ENCODE results near the gene S100G. TPM values are rescaled to one million over a fixed set of nuclear protein-coding genes. Genes with fewer than 3 reads are reported as not detected.

S100G gene
- total RNA-seq, 1 experiment from 2014 or later, result not detected

DNA sequence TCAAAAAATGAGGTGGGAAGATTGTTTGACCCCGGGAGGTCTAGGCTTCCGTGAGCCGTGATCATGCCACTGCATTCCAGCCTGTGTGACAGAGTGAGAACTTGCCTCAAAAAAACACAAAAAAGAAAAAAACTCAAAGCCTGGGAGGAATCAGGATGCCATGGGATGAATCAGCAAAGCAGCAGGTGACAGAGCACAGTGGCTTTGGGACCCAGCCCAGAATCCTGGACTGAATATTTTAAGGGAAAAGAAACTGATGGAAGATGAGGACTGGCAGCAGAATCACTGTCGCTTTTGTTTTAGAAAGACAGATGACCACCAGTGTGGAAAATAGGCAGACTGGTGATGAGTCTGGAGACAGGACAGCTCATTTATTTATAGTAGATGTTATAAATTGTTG is 16.6 kb downstream of the S100G start:
- ChIA-PET POLR2A (no interaction called here), CTCF (no interaction called here)
- TF ChIP-seq CTCF (IDR thresholded peaks at IDR 0.05) (no peak), SIN3A (IDR thresholded peaks at IDR 0.05; ENCODE audit: borderline replicate concordance, insufficient read depth, low read depth, low read length) (no peak), POLR2AphosphoS5 (IDR thresholded peaks at IDR 0.05; ENCODE audit: low read depth, low read length) (no peak), TCF7L2 (IDR thresholded peaks at IDR 0.05; ENCODE audit: low read depth, low read length) (no peak)
- TF ChIP-seq, protein P1, sequence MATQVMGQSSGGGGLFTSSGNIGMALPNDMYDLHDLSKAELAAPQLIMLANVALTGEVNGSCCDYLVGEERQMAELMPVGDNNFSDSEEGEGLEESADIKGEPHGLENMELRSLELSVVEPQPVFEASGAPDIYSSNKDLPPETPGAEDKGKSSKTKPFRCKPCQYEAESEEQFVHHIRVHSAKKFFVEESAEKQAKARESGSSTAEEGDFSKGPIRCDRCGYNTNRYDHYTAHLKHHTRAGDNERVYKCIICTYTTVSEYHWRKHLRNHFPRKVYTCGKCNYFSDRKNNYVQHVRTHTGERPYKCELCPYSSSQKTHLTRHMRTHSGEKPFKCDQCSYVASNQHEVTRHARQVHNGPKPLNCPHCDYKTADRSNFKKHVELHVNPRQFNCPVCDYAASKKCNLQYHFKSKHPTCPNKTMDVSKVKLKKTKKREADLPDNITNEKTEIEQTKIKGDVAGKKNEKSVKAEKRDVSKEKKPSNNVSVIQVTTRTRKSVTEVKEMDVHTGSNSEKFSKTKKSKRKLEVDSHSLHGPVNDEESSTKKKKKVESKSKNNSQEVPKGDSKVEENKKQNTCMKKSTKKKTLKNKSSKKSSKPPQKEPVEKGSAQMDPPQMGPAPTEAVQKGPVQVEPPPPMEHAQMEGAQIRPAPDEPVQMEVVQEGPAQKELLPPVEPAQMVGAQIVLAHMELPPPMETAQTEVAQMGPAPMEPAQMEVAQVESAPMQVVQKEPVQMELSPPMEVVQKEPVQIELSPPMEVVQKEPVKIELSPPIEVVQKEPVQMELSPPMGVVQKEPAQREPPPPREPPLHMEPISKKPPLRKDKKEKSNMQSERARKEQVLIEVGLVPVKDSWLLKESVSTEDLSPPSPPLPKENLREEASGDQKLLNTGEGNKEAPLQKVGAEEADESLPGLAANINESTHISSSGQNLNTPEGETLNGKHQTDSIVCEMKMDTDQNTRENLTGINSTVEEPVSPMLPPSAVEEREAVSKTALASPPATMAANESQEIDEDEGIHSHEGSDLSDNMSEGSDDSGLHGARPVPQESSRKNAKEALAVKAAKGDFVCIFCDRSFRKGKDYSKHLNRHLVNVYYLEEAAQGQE (IDR thresholded peaks at IDR 0.05; ENCODE audit: insufficient read depth in 1 of 2, low read depth in 2 of 2, low read length in 1 of 2), result no peak
- Histone ChIP-seq H3K4me1 (ENCODE audit: control insufficient read depth, insufficient read depth, low read length) (no peaks in the 10 kb centered on the region), H3K27me3 (ENCODE audit: control insufficient read depth, insufficient read depth, low read length) (no peaks in the 10 kb centered on the region), H3K9me3 (ENCODE audit: control insufficient read depth, insufficient read depth, low read depth, low read length) (no peaks in the 10 kb centered on the region), H3K27ac (ENCODE audit: low read length) (no peak overlapping the region), H3K36me3 (ENCODE audit: control insufficient read depth, insufficient read depth, low read length) (no peaks in the 10 kb centered on the region), H3K4me3 (ENCODE audit: low read depth in 2 of 2, low read length in 2 of 2) (no peak overlapping the region)
- no TSS peak for BruUV-seq (replicated peaks)
- in situ Hi-C loops (cut with HindIII; ENCODE audit: low pct_unique_long_range_greater_than_20kb, low sequenced_read_pairs) (no loop called here), intact Hi-C loops (cut with micrococcal nuclease; ENCODE audit: unreplicated experiment) (no loop called here)
- DNase-seq (ENCODE audit: low read depth, low spot score) (no peak), ATAC-seq (no peak)

GRCh38 chrX:16671005-16671404 is 21.0 kb downstream of the S100G start:
- no TSS peak for BruUV-seq (replicated peaks)
- ChIA-PET POLR2A (no interaction called here), CTCF (no interaction called here)
- Histone ChIP-seq H3K27me3 (ENCODE audit: control insufficient read depth, insufficient read depth, low read length) (no peaks in the 10 kb centered on the region), H3K27ac (ENCODE audit: low read length) (no peak overlapping the region), H3K4me1 (ENCODE audit: control insufficient read depth, insufficient read depth, low read length) (no peaks in the 10 kb centered on the region), H3K9me3 (ENCODE audit: control insufficient read depth, insufficient read depth, low read depth, low read length) (no peaks in the 10 kb centered on the region), H3K36me3 (ENCODE audit: control insufficient read depth, insufficient read depth, low read length) (no peaks in the 10 kb centered on the region), H3K4me3 (ENCODE audit: low read depth in 2 of 2, low read length in 2 of 2) (no peak overlapping the region)
- TF ChIP-seq POLR2AphosphoS5 (IDR thresholded peaks at IDR 0.05; ENCODE audit: low read depth, low read length) (no peak), CTCF (IDR thresholded peaks at IDR 0.05) (peak; percentile 34; the same call in 1 of the 2 replicates)
- DNase-seq (ENCODE audit: low read depth, low spot score) (no peak), ATAC-seq (0 out of 2 replicates have a peak, but pooled peaks have one; percentile 51)
- in situ Hi-C loops (cut with HindIII; ENCODE audit: low pct_unique_long_range_greater_than_20kb, low sequenced_read_pairs), result no loop called here
- intact Hi-C loops (cut with micrococcal nuclease; ENCODE audit: unreplicated experiment), result loop anchor here (5.0 kb wide), 1 partner anchor 234 kb away; no protein-coding TSS in a partner anchor
